IPS-NIHi7 (cell line): Measurements from ENCODE around the gene PRPSAP1.
A peak's percentile ranks its signal among the peaks of the same experiment; 100 is the strongest.
"Not testable (repeated sequence)": the region's sequence is repeated elsewhere in the genome, so short reads cannot be mapped to it uniquely, and the experiment has no call there.

Experiments used
- DNase-seq: peaks from one replicate; pipeline ENCODE4 v3.0.0; 2012; ENCODE audit warnings: mixed read lengths; ENCODE audit errors: extremely low spot score

Gene PRPSAP1

DNA sequence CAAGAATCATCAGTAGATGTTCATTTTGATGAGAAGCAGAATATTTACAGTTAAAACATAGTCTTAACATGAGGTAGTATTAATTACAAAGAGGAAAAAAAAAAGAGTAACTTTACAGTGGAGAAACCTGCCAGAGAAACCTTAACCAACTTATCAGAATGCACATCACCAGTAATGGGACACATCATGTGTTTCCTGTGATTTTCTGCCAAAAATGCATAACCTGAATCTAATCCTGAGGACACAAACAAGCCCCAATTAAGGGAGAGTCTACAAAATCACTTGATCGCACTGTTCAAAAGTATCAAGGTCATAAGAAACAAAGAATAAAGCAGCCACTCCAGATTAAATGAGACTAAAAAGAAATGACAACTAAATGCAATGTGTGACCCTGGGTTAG, 27.4 kb downstream of the PRPSAP1 start:
- no peak for DNase-seq

DNA sequence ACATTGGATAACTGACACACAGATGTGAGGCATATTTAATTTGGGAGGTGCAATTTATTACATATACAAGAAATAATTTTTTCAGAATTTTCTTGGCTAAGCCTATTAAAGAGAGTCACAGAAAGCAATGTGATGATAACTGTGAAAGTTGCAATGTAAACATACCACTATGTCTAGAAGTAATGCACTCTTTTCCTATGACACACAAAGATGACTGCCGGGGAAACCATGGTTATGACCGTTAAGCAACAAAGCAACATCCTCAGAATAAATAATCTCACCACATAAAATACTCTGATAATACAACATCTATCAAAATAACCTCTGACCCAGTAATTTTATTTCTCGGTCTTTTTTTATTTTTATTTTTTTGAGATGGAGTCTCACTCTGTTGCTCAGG, 35.1 kb downstream of the PRPSAP1 start:
- no peak for DNase-seq

DNA sequence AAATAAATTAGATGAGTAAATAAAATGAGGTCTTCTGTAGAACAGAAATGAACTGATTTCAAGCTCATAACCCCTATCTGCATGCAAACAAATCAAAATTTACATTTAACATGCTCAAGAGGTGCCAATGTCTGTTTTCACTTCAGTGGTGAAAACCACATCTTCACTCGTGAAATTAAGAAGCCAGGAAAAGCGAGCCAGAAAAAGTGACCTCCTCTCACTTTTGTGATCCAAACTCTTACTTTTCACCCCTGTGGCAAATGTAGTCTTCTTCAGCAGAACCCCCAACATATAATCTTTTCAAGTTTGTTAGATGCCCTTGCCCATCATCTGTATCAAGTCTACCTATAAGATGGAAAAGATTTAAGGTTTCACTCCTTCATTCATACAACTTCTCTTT, 36.2 kb downstream of the PRPSAP1 start:
- DNase-seq: no peak

DNA sequence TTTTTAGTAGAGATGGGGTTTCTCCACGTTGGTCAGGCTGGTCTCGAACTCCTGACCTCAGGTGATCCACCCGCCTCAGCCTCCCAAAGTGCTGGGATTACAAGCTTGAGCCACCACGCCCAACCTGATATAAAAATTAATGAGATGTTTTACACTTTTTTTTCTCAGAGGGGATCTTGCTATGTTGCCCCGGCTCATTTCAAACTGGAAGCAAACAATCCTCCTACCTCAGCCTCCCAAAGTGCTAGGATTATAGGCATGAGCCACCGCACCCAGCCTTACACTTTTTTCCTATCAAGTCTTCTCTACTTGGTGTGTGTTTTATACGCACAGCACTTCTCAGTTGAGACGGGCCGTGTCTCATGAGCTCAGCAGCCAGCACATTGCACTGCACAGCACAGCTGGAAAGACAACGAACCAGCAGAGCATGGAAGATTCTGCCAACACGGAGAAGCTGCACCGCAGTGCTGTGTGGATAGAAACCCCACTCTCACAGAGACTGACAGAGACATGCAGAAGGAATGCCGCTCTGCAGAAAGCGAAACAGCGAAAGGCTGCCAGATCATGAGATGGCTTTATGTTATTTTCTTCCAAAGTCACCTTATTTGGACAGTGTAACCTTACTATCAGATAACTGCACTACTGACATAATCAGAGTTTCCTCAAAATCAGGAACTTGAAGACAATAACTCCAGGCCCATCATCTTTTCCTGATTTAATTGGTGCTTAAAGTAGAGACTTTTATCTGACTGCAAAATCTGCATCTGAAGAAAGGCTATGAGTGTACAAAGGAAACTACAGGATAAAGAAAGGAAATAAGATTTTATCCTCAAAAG, 39.1 kb downstream of the PRPSAP1 start:
- no peak for DNase-seq

DNA sequence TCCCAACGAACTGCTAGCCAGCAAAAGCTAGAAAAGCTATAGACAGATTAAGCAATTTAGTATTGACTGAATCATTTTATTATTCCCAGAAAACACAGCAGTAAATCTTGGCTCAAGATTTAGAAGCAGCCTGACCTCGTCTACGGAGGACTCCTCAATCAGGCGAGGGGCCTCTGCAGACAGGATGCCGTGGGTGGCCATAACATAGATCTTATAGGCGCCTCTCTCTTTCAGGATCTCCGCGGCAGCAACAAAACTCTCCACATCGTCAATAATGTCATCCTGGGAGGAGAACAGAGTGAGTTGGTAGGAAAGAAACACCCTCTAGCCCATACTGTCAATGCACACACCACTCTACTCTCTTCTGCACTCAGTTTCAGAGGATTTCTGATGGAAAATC, 41.0 kb downstream of the PRPSAP1 start:
- no peak for DNase-seq

DNA sequence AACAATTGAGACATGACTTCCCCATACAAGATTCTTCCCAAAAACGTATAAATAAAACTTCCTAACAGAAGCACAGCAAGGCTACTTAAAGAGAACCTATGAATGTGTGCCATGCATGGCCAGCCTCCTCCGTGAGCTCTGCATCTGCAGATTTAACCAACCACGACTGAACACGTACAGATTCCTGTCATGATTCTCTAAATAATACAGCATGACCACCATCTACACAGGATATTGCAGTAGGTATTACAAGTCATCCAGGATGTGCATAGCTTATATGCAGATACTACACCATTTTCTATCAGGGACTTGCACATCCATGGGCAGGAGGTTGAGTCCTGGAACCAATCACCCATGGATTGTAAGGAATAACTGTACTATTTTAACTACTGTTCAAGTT, 44.3 kb downstream of the PRPSAP1 start:
- DNase-seq: no peak

DNA sequence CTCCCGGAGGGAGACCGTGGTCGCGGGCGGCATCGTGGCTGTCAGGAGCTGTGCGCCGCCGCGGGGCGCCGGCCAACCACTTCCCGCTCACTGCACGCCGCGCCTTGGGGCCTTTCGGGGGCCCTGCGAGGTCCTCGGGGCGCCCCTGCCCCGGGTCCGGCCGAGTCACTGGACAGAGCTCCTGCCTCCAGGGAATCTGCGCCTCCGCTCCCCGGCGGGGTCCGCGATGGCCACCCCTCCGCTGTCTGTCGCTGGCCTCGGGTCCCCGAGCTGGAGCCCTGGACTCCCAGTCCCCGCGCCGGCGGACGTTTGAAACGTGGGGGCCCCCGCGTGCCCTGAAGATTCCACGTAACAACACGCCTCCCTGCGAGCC, 45.8 kb downstream of the PRPSAP1 start, which contains the start of gene QRICH2:
Gene QRICH2 (minus strand): TSS at position 311 of the 373 bp plus-strand sequence. CDS start 278 bp downstream, at position 33.
- DNase-seq: no peak

DNA sequence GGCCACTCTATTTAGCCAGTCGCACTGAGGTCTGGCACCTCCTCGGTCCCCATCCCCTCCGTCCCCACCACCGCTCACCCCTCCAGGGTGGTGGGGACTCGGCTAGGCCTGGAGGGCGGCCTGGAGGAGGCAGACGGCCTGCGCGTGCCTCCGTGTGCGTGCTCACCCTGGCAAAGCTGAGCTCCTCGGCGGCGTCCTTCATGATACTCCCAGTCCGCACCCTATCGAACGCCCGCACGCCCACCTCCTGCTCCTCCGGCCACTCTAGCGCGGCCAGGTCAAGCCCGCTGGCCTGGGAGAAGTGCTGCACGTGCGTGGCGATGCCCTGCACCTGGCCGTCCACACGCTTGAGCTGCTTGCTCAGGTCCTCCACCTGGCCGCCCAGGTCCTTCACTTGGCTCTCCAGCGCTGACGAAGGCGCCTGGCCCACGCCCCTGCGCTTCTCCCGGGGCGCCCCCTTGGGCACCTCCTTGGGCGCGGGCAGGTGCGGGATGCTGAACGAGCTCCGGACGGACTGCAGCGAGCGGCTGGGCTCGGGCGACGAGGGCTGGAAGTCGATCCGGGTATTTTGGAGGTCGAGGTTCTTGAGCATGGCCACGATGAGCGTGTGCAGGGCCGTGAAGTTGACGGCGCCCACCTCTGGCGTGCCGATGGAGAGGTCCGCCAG, 46.3 kb downstream of the PRPSAP1 start:
- DNase-seq: no peak

DNA sequence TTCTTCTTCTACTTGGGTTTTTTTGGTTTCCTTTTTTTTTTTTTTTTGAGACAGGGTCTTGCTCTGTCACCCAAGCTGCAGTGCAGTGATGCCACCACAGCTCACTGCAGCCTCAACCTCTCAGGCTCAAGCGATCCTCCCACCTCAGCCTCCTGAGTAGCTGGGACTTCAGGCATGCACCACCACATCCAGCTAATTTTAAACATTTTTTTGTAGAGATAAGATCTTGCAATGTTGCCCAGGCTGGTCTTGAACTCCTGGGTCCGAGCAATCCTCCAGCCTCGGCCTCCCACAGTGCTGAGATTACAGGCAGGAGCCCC, 48.6 kb downstream of the PRPSAP1 start:
- DNase-seq: not testable (repeated sequence)

DNA sequence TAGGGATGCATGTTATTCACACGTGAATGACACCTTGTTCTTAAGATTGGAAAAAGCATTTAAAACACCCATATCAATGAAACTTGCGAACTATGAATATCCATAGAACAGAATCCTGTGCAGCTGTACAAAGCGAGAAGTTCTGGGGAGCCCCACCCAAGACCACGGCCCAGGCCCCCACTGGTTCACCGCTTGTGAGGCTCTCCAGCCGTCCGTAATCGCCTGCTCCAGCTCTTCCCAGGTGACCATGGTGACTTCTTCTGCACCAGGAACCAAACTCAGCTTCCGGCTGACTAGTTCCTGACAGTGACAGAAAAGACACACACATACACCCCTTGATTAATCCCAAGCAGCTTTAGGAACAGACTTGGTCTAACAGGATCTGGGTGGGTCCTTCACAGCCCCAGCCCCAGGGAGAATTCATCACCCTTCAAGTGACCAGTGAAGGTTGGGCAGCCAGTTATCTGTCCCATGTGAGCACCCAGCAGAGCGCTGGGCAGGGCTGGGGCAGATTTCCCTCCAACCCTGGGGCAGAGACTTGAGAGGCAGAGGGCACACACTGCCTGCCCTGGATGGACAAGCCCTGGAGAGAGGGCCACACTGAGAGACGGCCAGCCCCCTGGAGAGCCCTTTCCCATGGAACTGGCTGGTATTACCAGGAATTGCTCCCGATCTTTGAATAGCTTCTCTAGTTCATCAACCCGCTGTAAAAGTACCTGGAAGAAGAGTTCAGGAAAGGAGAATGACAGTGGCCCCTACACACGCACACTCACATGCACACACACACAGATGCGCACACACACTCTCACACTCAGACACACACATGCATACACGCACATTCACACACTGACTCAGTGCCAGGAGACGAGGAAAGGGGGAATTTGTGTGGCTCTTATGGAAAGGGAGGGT, 49.2 kb downstream of the PRPSAP1 start:
- no peak for DNase-seq

DNA sequence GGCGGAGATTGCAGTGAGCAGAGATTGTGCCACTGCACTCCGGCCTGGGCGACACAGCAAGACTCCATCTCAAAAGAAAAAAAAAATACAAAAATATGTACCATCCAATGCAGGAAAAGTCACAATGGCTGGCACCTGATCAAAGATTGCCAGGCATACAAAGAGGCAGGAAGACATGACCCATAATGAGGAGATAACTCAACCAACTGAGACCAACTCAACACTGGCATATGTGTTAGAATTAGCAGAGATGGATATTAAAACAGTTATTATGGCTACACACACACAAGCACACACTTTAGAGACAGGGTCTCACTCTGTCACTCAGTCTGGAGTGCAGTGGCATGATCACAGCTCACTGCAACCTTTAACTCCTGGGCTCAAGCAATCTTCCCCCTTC, 56.3 kb downstream of the PRPSAP1 start:
- DNase-seq: no peak

DNA sequence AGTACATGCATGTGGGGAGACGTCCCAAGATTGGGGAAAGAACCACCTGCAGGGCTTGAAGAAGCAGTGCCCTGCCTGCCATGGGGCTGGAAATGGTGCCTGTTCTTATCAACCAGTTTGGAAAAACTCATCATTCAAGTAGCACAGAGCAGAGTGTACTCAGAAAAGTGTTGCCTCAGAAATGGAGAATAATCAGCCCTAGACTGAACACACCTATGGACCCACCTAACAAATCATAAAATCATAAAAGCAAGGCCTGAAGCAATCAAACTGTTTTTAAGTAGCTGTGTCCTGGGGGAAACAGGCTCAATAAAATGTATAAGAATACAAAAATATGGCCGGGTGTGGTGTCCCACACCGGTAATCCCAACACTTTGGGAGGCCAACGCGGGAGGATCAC, 56.8 kb downstream of the PRPSAP1 start:
- no peak for DNase-seq

DNA sequence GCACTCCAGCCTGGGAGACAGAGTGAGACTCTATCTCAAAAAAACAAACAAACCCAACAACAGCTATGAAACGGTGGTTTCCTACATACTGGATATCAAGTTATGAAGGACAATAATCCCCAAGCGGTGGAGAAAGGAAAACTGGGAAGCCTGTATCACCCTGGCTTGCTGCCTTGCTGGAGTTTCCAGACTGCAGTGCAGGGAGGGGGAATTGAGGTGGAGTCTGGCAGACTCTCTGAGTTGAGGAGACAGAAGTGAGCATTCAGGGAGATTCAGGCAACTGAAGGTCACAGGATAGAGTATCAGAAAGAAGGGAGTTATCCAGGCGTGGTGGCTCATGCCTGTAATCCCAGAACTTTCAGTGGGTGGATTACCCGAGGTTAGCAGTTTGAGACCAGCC, 57.5 kb downstream of the PRPSAP1 start:
- DNase-seq: no peak

DNA sequence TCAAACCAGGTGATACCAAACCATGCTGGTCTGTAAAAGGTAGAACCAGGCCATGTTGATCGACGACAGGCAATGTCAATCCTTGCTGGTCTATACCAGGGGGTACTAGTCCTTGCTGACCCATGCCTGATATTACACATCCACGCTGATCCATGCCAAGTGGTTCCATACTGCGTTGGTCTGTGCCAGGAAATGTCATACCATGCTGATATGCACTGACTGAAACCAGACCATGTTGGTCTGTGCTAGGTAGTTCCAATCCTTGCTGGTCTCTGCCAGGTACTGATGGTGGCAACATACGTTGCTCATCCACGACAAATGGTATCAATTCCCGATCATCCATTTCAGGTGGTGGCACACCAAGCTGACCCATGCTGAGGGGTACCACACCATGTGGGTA, 60.6 kb downstream of the PRPSAP1 start:
- no peak for DNase-seq

DNA sequence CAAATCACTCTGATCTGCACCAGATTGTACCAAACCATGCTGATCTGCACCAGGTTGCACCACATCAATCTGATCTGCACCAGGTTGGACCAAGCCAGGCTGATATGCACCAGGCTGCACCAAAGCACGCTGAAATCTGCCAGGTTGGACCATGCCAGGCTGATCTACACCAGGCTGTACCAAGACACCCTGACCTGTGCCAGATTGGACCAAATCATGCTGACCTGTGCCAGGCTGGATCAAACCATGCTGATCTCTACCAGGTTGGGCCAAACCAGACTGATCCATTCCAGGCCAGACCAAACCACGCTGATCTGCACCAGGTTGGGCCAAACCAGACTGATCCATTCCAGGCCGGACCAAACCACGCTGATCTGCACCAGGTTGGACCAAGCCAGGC, 61.1 kb downstream of the PRPSAP1 start:
- no peak for DNase-seq

DNA sequence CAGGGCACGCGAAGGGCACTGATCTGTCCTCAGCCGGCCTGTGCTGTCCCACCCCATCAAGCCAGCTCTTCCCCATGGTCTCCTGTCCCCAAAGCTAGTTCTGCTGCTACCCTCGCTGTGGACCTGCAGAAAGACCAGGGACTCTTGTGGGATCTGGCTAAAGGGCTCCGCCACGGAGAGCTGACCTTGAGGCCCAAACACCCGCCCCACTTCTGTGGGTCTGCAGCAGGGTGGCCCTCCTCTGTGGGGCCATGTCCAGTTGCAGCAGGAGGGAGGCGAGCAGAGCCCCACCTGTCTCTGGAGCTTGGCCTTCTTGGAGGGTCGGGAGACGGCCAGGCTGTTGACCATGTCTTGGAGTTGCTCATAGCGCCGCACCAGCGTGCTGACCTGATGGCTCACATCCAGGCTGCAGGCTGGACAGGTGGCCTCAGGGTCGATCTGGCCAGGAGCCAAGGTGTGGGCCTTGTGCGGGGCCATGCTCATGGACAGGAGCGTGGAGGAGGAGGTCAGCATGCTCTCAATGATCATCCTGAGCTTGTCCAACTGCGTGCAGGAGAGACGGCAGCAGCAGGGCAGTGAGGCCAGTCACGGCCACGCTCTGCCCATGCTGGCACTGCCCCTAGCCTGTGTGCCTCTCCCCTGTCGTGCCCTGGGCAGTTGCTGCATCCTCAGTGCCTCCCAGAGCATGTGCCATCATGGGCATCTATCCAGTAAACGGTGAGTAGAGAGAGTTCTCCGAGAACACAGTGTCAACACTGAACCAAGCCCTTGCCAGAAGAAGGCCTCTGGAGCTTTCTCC, 71.9 kb downstream of the PRPSAP1 start:
- DNase-seq: no peak

DNA sequence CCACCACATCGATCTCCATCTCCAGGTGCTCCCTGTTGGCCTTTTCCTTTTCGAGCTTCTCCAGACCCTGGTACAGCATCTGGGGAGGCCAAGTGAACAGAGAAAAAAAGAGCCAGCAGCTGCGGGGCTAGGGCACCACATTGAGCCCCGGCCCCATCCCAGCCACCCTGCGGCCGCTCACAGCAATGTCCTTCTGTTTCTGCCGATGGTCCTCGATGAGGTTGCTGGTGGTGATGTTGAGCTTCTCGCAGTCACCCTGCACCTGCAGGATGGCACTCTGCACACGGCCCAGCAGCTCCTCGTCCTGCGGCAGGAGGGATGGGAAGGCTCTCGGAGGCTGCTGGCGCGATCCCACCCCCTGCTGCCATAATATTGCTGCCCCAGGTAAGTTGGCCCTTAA, 73.1 kb downstream of the PRPSAP1 start:
- no peak for DNase-seq

DNA sequence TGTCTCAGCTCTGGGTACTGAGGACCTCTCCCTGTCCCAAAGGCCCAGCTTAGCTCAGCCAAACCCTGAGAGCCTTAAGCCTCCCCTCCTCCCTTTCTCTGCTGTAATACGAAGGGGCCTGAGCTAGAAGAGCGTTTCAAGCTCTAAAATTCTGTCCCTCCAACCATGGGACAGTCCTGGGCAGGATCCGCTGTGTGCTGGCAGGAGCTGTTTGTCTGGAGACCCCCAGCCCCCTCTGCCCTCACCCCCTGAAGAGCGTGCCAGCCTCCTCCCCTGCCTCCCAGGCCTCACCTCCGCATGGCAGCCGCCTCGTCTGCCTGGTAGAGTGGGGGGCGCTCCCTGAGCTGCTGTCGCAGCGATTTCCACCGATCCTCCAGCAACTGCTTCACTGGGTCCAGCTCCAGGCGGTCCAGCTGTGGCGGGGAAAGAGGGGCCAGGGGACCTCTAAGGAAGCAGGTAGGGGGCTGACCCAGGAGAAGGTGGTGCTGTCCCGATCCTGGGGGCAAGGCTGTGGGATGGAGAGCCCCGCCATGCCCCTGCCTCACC, 73.9 kb downstream of the PRPSAP1 start:
- no peak for DNase-seq

DNA sequence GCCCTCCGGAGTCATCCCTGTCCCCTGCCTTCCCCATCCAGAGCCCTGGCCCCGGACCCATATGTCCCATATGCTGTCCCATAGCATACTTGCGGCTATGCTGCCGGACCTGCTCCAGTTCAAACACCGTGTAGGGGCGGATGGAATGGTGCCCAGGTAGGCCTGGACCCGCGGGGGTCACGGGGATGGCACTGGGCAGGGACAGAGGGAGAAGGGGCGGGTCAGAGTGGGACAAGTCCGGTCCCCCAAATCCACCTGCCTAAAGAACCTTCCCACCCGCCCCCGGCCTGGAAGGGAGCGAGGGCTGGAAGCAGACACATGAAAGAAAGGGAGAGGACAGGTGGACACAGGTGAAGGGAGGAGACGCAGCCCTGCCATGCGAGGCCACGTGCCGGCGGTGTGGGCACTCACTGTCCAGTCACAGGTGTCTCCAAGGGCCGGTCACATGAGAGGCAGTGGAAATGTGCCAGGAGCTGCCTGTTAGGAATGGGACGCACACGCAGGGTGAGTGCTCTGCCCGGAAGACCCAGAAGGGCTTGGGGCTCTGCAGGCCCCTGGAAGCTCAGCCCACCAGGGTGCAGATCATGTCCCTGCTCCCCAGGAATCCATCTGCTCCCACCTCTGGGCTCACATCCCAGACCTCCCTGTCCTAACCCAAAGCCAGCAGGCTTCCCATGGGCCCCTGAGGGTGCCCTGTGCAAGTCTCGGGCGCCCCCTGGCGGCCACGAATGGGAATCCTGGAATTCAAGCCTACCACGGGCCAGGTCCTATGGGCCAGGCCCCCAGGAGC, 74.6 kb downstream of the PRPSAP1 start:
- peak; percentile 97 for DNase-seq

DNA sequence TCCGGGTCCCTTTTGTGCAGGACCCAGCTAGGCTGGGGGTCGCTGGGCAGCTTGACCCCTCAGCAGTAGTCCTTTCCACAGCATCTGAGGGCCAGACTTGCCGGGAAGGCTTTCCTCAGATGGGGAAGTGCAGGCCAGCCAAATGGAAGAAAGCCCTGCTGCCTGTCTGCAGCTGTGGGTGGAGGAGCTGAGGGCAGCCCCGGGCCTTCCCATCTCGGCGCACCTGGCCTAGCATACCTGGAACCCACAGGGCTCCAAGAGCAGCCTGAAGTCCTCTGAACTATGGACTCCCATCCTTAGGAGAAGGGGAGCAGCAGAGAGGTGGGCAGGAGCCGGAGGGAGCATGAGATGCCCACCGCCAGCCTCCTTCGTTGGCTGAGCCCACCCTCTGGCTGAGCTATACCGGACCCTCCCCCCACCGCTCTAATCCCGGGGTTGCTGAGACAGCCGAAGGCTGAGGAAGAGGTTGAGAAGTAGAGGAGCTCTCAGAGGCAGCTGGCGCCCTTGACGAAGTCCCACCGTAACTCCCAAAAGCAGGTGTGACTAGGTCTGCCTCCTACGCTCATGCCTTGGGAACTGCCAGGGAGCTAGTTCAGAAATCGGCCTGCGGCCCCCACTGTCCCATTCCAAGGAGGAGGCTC, 75.3 kb downstream of the PRPSAP1 start:
- DNase-seq: no peak
